ENCODE results near the gene ARHGEF28. TPM values are rescaled to one million over a fixed set of nuclear protein-coding genes. Genes with fewer than 3 reads are reported as not detected.

Gene ARHGEF28
- total RNA-seq, 4 donors from 2014 or later = 9.8 to 18.7 (median 18.6) TPM

DNA sequence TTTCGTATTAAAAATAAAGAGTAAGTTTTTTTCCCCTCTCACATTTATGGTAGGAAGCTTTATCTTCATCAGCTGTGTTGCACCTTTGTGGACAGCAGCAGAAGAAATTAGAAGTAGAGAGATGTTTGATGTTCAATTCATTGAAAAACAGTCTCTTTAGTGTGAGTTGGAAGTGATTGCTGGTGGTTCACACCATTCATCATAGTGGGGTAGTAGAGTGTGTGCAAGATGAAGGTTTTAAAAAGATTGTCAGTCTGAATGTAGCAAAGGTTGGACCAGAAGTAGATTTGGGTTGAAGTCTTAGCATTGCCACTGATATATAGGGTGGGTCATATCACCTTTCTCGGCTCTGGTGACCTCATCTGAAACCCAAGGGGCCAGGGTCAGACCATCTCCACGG, 10.4 kb downstream of the ARHGEF28 start:
- Histone ChIP-seq H3K4me1 (no peaks in the 10 kb centered on the region), H3K27ac (no peak overlapping the region), H3K9me3 (no peaks in the 10 kb centered on the region), H3K27me3 (peaks cover 4% of the 10 kb centered on the region), H3K4me3 (no peak overlapping the region), H3K36me3 (no peaks in the 10 kb centered on the region)
- no peak for TF ChIP-seq POLR2A (IDR thresholded peaks at IDR 0.05)
- no peak for TF ChIP-seq CTCF (IDR thresholded peaks at IDR 0.05)
- TF ChIP-seq EP300 (IDR thresholded peaks at IDR 0.05; ENCODE audit: low read depth) = no peak
- TF ChIP-seq POLR2AphosphoS5 (IDR thresholded peaks at IDR 0.05) = no peak
- WGBS, 2 donors (ENCODE audit: low coverage in 1 of 2) = 71 to 91% methylated on average over 1 to 3 of the region's 3 CpGs
- intact Hi-C loops (cut with DNase I; ENCODE audit: low total_unique reads) (no loop called here), in situ Hi-C loops (cut with MboI; ENCODE audit: low pct_ligation_motif_present in 1 of 4, low pct_unique_long_range_greater_than_20kb in 1 of 4, low sequenced_read_pairs in 3 of 4) (no loop called here)
- no peak for DNase-seq

DNA sequence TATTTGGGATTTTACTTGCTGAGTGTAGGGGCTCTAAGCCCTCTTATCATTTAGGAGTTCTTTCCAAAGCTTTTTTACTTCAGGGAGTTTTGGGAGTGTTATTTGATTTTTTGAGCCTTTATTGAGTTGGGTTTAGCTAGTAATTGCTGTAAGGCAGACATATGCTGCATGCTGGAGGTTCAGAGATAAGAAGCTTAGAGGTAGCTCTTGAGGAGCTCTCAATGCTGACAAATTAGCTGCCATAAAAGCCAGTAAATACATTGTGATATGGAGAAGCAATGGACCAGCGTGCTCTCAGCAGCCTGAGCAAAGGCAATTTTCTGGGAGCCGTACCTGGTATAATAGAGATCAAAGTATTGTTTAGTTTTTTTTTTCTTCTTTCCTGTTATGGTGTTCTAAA, 11.6 kb downstream of the ARHGEF28 start:
- in situ Hi-C loops (cut with MboI; ENCODE audit: low pct_ligation_motif_present in 1 of 4, low pct_unique_long_range_greater_than_20kb in 1 of 4, low sequenced_read_pairs in 3 of 4) = no loop called here
- H3K4me1 ChIP-seq = no peaks in the 10 kb centered on the region
- no peak for DNase-seq
- intact Hi-C loops (cut with DNase I; ENCODE audit: low total_unique reads) = no loop called here
- WGBS, 2 donors (ENCODE audit: low coverage in 1 of 2) = 59 to 85% methylated on average over 2 of the region's 2 CpGs
- no peaks in the 10 kb centered on the region for H3K27me3 ChIP-seq
- no peak overlapping the region for H3K27ac ChIP-seq
- H3K9me3 ChIP-seq = no peaks in the 10 kb centered on the region
- no peak overlapping the region for H3K4me3 ChIP-seq
- TF ChIP-seq CTCF (IDR thresholded peaks at IDR 0.05) (no peak), EP300 (IDR thresholded peaks at IDR 0.05; ENCODE audit: low read depth) (no peak), POLR2A (IDR thresholded peaks at IDR 0.05) (no peak), POLR2AphosphoS5 (IDR thresholded peaks at IDR 0.05) (no peak)
- no peaks in the 10 kb centered on the region for H3K36me3 ChIP-seq

GRCh38 chr5:73638344-73639095, 12.5 kb downstream of the ARHGEF28 start:
- Histone ChIP-seq H3K27ac (no peak overlapping the region), H3K4me1 (no peaks in the 10 kb centered on the region), H3K27me3 (no peaks in the 10 kb centered on the region), H3K9me3 (no peaks in the 10 kb centered on the region), H3K36me3 (no peaks in the 10 kb centered on the region), H3K4me3 (no peak overlapping the region)
- intact Hi-C loops (cut with DNase I; ENCODE audit: low total_unique reads) (no loop called here), in situ Hi-C loops (cut with MboI; ENCODE audit: low pct_ligation_motif_present in 1 of 4, low pct_unique_long_range_greater_than_20kb in 1 of 4, low sequenced_read_pairs in 3 of 4) (no loop called here)
- TF ChIP-seq POLR2A (IDR thresholded peaks at IDR 0.05) (no peak), CTCF (IDR thresholded peaks at IDR 0.05) (no peak), EP300 (IDR thresholded peaks at IDR 0.05; ENCODE audit: low read depth) (no peak), POLR2AphosphoS5 (IDR thresholded peaks at IDR 0.05) (no peak)
- 63 to 70% methylated on average over 4 of the region's 4 CpGs for WGBS, 2 donors (ENCODE audit: low coverage in 1 of 2)
- DNase-seq = no peak

- DNase-seq = no peak
- no peak overlapping the region for H3K4me3 ChIP-seq
- H3K27ac ChIP-seq = no peak overlapping the region
- H3K9me3 ChIP-seq = no peaks in the 10 kb centered on the region
- no peak for TF ChIP-seq POLR2AphosphoS5 (IDR thresholded peaks at IDR 0.05)
- intact Hi-C loops (cut with DNase I; ENCODE audit: low total_unique reads) (no loop called here), in situ Hi-C loops (cut with MboI; ENCODE audit: low pct_ligation_motif_present in 1 of 4, low pct_unique_long_range_greater_than_20kb in 1 of 4, low sequenced_read_pairs in 3 of 4) (no loop called here)
- WGBS, 2 donors (ENCODE audit: low coverage in 1 of 2) = 23 to 57% methylated on average over 1 of the region's 1 CpG
- no peaks in the 10 kb centered on the region for H3K27me3 ChIP-seq
- no peaks in the 10 kb centered on the region for H3K36me3 ChIP-seq
- no peaks in the 10 kb centered on the region for H3K4me1 ChIP-seq
Observed at GRCh38 chr5:73640861-73641320, 14.9 kb downstream of the ARHGEF28 start.

GRCh38 chr5:73641811-73642210, 15.8 kb downstream of the ARHGEF28 start:
- Histone ChIP-seq H3K36me3 (no peaks in the 10 kb centered on the region), H3K9me3 (no peaks in the 10 kb centered on the region), H3K4me3 (no peak overlapping the region), H3K27me3 (no peaks in the 10 kb centered on the region), H3K27ac (no peak overlapping the region), H3K4me1 (no peaks in the 10 kb centered on the region)
- WGBS, 2 donors (ENCODE audit: low coverage in 1 of 2) = 79 to 92% methylated on average over 4 to 5 of the region's 5 CpGs
- in situ Hi-C loops (cut with MboI; ENCODE audit: low pct_ligation_motif_present in 1 of 4, low pct_unique_long_range_greater_than_20kb in 1 of 4, low sequenced_read_pairs in 3 of 4) = no loop called here
- intact Hi-C loops (cut with DNase I; ENCODE audit: low total_unique reads) = no loop called here
- no peak for DNase-seq
- TF ChIP-seq EP300 (IDR thresholded peaks at IDR 0.05; ENCODE audit: low read depth) (no peak), POLR2A (IDR thresholded peaks at IDR 0.05) (no peak), POLR2AphosphoS5 (IDR thresholded peaks at IDR 0.05) (no peak), CTCF (IDR thresholded peaks at IDR 0.05) (no peak)
